HG03460 (cell line): ENCODE results near the gene PARD3B.

ENCODE experiments used
- ATAC-seq: cut with Tn5 transposase; IDR thresholded peaks from one replicate; pipeline ENCODE4 v1.9.1; 2021; ENCODE audit not compliant: unreplicated experiment

PARD3B gene

GRCh38 chr2:205375461-205376448 lies 830.5 kb downstream of the PARD3B start:
- no peak for ATAC-seq

GRCh38 chr2:205377324-205377723 lies 832.0 kb downstream of the PARD3B start:
- no peak for ATAC-seq

- no peak for ATAC-seq
Measured at GRCh38 chr2:205383601-205384000, 838.3 kb downstream of the PARD3B start.

GRCh38 chr2:205386109-205386508 lies 840.8 kb downstream of the PARD3B start:
- ATAC-seq, result no peak

- ATAC-seq, result no peak
Measured at GRCh38 chr2:205387350-205388055, 842.2 kb downstream of the PARD3B start.

- ATAC-seq, result no peak
Measured at GRCh38 chr2:205390866-205391265, 845.6 kb downstream of the PARD3B start.

- no peak for ATAC-seq
Measured at GRCh38 chr2:205401511-205401910, 856.2 kb downstream of the PARD3B start.

GRCh38 chr2:205402011-205402410 lies 856.7 kb downstream of the PARD3B start:
- ATAC-seq, result no peak

- no peak for ATAC-seq
Measured at GRCh38 chr2:205403244-205403825, 858.1 kb downstream of the PARD3B start.

- ATAC-seq, result no peak
Measured at GRCh38 chr2:205405194-205405593, 859.9 kb downstream of the PARD3B start.

- no peak for ATAC-seq
Measured at GRCh38 chr2:205405752-205406151, 860.5 kb downstream of the PARD3B start.

GRCh38 chr2:205407984-205408383 lies 862.7 kb downstream of the PARD3B start:
- ATAC-seq, result no peak

GRCh38 chr2:205408696-205409095 lies 863.4 kb downstream of the PARD3B start:
- no peak for ATAC-seq

GRCh38 chr2:205409411-205409810 lies 864.1 kb downstream of the PARD3B start:
- no peak for ATAC-seq

- ATAC-seq, result no peak
Measured at GRCh38 chr2:205411558-205411957, 866.3 kb downstream of the PARD3B start.

- no peak for ATAC-seq
Measured at GRCh38 chr2:205424326-205424725, 879.1 kb downstream of the PARD3B start.

- no peak for ATAC-seq
Measured at GRCh38 chr2:205425102-205425501, 879.8 kb downstream of the PARD3B start.

GRCh38 chr2:205427112-205427511 lies 881.8 kb downstream of the PARD3B start:
- no peak for ATAC-seq

GRCh38 chr2:205428811-205429210 lies 883.5 kb downstream of the PARD3B start:
- ATAC-seq, result no peak

- no peak for ATAC-seq
Measured at GRCh38 chr2:205435970-205436369, 890.7 kb downstream of the PARD3B start.

- ATAC-seq, result no peak
Measured at GRCh38 chr2:205438241-205438640, 893.0 kb downstream of the PARD3B start.

GRCh38 chr2:205439621-205440020 lies 894.3 kb downstream of the PARD3B start:
- ATAC-seq, result no peak
